AG09309 (cell line): ENCODE results near the gene KIRREL1.

Source experiments
- DNase-seq: peaks from one replicate; pipeline ENCODE4 v3.0.0-alpha.2; 2010; ENCODE audit warnings: low read depth
- H3K4me3 ChIP-seq: 2 replicates; pipeline ENCODE4 v1.5.1; 2011; ENCODE audit warnings: mild to moderate bottlenecking, low read depth, low read length, moderate library complexity; ENCODE audit not compliant: control insufficient read depth
- TF ChIP-seq, protein P1 (sequence below): IDR thresholded peaks from 2 replicates; pipeline ENCODE4 v1.5.1; 2011; ENCODE audit warnings: mild to moderate bottlenecking, low read depth, low read length, inconsistent platforms; ENCODE audit not compliant: insufficient read depth, control insufficient read depth; ENCODE audit errors: missing control alignments

Gene KIRREL1

DNA sequence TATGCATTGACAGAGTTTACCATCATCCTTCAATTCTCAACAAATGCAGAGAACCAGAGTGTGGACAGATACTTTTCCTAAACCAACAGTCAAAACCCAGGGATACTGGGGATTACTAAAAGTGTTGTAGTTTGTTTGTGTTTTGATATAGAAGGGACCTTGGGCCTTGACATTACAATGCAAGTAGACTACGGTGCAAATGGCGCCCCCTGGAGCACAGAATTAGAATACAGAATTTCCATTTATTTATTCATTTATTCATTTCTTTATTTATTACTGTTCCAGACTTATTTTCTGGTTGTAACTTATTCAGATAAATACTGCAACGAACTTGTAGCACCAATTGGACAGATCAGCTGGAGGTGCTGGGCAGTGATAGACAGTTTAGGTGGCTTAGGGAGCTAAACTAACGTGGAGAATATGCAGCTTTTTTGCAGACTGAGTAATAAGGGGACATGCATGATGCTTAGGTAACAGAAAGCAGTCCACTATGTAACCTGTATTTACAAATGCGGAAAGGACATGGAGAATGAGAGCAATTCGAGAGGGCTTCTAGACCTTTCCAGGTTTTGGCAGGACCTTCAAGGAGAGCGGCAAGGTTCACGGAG, 42.6 kb downstream of the KIRREL1 start:
- H3K4me3 ChIP-seq, result no peak overlapping the region
- DNase-seq, result no peak
- TF ChIP-seq, protein P1, sequence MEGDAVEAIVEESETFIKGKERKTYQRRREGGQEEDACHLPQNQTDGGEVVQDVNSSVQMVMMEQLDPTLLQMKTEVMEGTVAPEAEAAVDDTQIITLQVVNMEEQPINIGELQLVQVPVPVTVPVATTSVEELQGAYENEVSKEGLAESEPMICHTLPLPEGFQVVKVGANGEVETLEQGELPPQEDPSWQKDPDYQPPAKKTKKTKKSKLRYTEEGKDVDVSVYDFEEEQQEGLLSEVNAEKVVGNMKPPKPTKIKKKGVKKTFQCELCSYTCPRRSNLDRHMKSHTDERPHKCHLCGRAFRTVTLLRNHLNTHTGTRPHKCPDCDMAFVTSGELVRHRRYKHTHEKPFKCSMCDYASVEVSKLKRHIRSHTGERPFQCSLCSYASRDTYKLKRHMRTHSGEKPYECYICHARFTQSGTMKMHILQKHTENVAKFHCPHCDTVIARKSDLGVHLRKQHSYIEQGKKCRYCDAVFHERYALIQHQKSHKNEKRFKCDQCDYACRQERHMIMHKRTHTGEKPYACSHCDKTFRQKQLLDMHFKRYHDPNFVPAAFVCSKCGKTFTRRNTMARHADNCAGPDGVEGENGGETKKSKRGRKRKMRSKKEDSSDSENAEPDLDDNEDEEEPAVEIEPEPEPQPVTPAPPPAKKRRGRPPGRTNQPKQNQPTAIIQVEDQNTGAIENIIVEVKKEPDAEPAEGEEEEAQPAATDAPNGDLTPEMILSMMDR, result peak; percentile 67

DNA sequence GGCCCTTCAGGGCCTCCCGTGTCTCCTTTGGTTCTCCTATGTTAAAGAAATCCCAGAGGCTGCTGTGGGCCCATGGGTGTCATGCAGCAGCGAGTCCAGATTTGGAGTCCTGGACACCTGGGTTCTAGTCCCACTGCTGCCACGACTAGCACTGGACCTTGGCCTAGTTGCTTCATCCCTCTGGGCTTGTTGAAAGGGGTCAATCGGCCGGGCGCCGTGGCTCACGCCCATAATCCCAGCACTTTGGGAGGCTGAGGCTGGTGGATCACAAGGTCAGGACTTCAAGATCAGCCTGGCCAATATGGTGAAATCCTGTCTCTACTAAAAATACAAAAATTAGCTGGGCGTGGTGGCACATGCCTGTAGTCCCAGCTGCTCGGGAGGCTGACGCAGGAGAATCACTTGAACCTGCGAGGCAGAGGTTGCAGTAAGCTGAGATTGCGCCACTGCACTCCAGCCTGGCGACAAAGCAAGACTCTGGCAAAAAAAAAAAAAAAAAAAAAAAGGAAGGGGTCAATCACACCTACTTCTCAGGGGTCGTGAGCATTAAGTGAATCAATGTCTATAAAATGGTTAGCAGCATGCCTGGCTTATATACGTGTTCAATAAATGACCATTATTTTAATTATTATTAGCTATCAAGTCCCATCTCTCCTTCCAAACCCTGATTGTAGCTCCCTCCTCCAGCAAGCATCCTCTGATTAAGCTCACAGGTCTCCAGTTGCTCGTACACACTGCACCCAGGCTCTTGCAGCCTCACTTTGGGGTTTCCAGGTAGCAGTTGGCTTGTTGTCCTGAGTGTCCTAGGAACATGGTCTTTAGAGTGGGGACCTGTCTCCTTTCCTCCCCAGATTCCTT, 43.8 kb downstream of the KIRREL1 start:
- no peak overlapping the region for H3K4me3 ChIP-seq
- DNase-seq, result no peak
- TF ChIP-seq, protein P1, result no peak

DNA sequence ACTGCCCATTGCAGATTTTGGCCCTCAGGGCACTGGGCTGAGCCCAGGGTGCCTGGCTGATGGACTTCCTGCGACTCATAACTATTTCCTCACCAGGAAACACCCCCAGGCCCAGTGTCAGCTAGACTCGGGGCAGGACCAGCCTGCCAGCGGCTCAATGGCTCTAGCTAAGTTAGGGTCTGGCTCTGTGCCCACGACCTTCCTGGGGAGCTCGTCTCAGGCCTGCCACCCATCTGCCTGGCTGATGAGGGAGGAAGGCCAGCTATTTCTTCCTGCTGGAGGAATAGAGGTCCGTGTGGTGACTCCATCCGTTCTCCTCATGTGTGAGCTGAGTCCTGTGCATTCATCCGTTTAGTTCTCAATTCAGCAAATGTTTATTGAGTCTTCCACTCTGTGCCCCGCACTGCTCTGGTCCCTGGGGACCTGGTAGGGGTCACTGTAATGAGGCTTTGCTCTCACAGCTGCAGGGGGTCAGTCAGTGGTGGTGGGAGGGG, 44.5 kb downstream of the KIRREL1 start:
- no peak for DNase-seq
- no peak overlapping the region for H3K4me3 ChIP-seq
- TF ChIP-seq, protein P1, result no peak

DNA sequence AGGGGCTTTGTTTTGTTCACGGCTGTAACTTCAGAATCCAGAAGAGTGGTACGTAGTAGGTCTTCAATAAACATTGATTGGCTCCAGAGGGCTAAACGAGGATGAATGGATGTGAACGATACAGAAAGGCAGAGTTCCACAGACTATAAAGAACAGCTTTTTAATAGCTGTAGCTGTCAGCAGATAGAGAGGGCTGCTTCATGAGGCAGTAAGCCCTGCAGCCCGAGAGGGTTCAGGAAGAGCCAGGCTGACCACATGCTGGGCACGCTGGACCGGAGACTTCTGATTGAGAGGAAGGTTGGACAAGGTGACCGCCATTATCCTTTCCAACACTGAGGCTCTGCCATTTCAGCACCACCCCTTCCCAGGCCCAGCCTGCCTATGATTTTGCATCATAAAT, 45.3 kb downstream of the KIRREL1 start:
- TF ChIP-seq, protein P1, result no peak
- DNase-seq, result no peak
- H3K4me3 ChIP-seq, result no peak overlapping the region

DNA sequence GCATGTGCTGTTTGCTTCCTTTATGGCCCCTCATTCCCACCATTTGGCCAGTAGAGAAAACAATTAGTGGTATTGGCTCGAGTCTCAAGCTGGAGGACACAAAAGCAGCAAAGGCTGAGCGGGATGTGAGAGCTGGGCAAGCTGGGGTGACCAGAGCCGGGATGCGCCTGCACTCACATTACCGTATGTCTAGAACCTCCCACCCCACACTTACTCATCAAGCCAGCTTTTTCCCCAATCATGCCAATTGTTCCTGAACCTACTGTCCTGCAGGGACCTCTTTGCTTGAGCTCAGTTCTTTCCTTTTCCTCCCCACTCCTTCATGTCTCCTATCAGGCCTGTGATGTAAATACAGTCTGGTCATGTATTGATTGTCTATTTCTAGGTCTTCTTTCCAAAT, 45.9 kb downstream of the KIRREL1 start:
- TF ChIP-seq, protein P1, result no peak
- DNase-seq, result no peak
- no peak overlapping the region for H3K4me3 ChIP-seq

DNA sequence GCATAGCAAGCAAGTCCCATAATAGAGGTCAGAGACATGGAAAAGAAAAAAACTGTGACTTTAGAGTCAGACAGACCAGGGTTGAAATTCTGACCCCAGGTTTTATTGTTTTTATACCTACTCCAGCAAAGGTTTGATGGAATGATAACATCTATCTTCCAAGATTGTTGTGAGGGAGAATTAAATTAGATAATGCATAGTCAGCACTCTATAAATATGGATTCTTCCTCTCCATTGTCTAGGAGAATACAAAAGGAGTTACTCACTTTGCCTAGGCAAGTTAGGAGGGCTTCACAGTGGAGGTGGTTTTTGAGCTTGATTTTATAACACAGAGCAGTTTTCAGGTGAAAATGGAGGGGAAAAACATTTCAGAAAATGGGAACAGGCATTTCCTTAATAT, 46.9 kb downstream of the KIRREL1 start:
- TF ChIP-seq, protein P1, result no peak
- DNase-seq, result no peak
- H3K4me3 ChIP-seq, result no peak overlapping the region
